Cardiac muscle cell (in vitro differentiated cells and primary cell): Measurements from ENCODE around the gene GYG2. TPM values are rescaled to one million over a fixed set of nuclear protein-coding genes. Genes with fewer than 3 reads are reported as not detected.

Experiments
- DNase-seq, 2 donors: peaks; one replicate each; pipeline versions ENCODE4 v3.0.0 to v3.0.0-alpha.2; 2010 to 2017; ENCODE audit warnings: low read depth in 1 of 2, low spot score in 1 of 2
- H3K27ac ChIP-seq: fragments of 200-600 bp; sonication (generic); 2 replicates; pipeline ENCODE4 v1.5.1; 2016
- H3K27me3 ChIP-seq: fragments of 200-600 bp; sonication (generic); 2 replicates; pipeline ENCODE4 v1.6.0; 2016; ENCODE audit warnings: control low read depth
- H3K36me3 ChIP-seq: fragments of 200-600 bp; sonication (generic); 2 replicates; pipeline ENCODE4 v1.5.1; 2016; ENCODE audit warnings: control low read depth
- H3K4me1 ChIP-seq: fragments of 200-600 bp; sonication (generic); 2 replicates; pipeline ENCODE4 v1.8.1; 2017; ENCODE audit warnings: low read depth, mild to moderate bottlenecking, mixed run types
- H3K4me3 ChIP-seq: fragments of 200-600 bp; sonication (generic); 2 replicates; pipeline ENCODE4 v1.5.1; 2016; ENCODE audit warnings: mild to moderate bottlenecking
- H3K9me3 ChIP-seq: fragments of 200-600 bp; sonication (generic); 2 replicates; pipeline ENCODE4 v1.5.1; 2017; ENCODE audit warnings: low read depth, mild to moderate bottlenecking, control low read depth
- CTCF ChIP-seq: IDR thresholded peaks from 2 replicates; pipeline ENCODE4 v1.5.1; 2012; ENCODE audit warnings: low read depth, mild to moderate bottlenecking, low read length
- polyA plus RNA-seq: library from polyadenylated mRNA; unstranded; fragments of >200 nt; fragmentation: Nextera tagmentation; extraction: Ambion mirVana; gene quantifications from 2 replicates; pipeline ENCODE4 v1.2.1, GENCODE V29; 2016
- total RNA-seq: library from RNA; depleted of rRNA; stranded (reverse); fragments of >200 nt; gene quantifications from 2 replicates; pipeline ENCODE4 v1.2.3, GENCODE V29; 2016

Gene GYG2
- total and polyA plus RNA-seq, 2 experiments from 2014 or later = 58.0 to 58.4 TPM

- no peak for DNase-seq
- Histone ChIP-seq H3K27me3 (no peaks in the 10 kb centered on the region), H3K36me3 (no peaks in the 10 kb centered on the region), H3K27ac (no peak overlapping the region), H3K4me3 (no peak overlapping the region), H3K4me1 (peaks cover 13% of the 10 kb centered on the region), H3K9me3 (no peaks in the 10 kb centered on the region)
- no peak for TF ChIP-seq CTCF
These were observed 74.1 kb downstream of the GYG2 start for GRCh38 chrX:2902841-2903240.

- Histone ChIP-seq H3K4me3 (no peak overlapping the region), H3K9me3 (no peaks in the 10 kb centered on the region), H3K27me3 (no peaks in the 10 kb centered on the region), H3K36me3 (no peaks in the 10 kb centered on the region), H3K4me1 (peaks cover 8% of the 10 kb centered on the region), H3K27ac (no peak overlapping the region)
- no peak for DNase-seq
- TF ChIP-seq CTCF = no peak
These were observed 74.6 kb downstream of the GYG2 start for GRCh38 chrX:2903366-2903765.

- Histone ChIP-seq H3K4me1 (no peaks in the 10 kb centered on the region), H3K36me3 (no peaks in the 10 kb centered on the region), H3K9me3 (no peaks in the 10 kb centered on the region), H3K27ac (no peak overlapping the region), H3K4me3 (no peak overlapping the region), H3K27me3 (no peaks in the 10 kb centered on the region)
- no peak for TF ChIP-seq CTCF
- DNase-seq = no peak
These were observed 78.6 kb downstream of the GYG2 start for GRCh38 chrX:2907295-2907694.

- H3K36me3 ChIP-seq = no peaks in the 10 kb centered on the region
- no peak overlapping the region for H3K4me3 ChIP-seq
- no peaks in the 10 kb centered on the region for H3K9me3 ChIP-seq
- H3K27me3 ChIP-seq = no peaks in the 10 kb centered on the region
- no peaks in the 10 kb centered on the region for H3K4me1 ChIP-seq
- no peak for DNase-seq
- no peak for TF ChIP-seq CTCF
- H3K27ac ChIP-seq = no peak overlapping the region
These were observed 79.5 kb downstream of the GYG2 start for GRCh38 chrX:2908125-2908685.

- H3K27me3 ChIP-seq = no peaks in the 10 kb centered on the region
- no peaks in the 10 kb centered on the region for H3K4me1 ChIP-seq
- no peak overlapping the region for H3K27ac ChIP-seq
- H3K36me3 ChIP-seq = peaks cover 3% of the 10 kb centered on the region
- DNase-seq = no peak
- no peak overlapping the region for H3K4me3 ChIP-seq
- TF ChIP-seq CTCF = no peak
- no peaks in the 10 kb centered on the region for H3K9me3 ChIP-seq
These were observed 81.4 kb downstream of the GYG2 start for GRCh38 chrX:2910109-2910508.

- Histone ChIP-seq H3K27ac (no peak overlapping the region), H3K4me1 (no peaks in the 10 kb centered on the region), H3K4me3 (no peak overlapping the region), H3K9me3 (no peaks in the 10 kb centered on the region), H3K36me3 (peaks cover 6% of the 10 kb centered on the region), H3K27me3 (no peaks in the 10 kb centered on the region)
- no peak for TF ChIP-seq CTCF
- DNase-seq = no peak
These were observed 84.4 kb downstream of the GYG2 start for GRCh38 chrX:2913118-2913517.
